GM13977 (cell line): ENCODE data around the gene OR2T29.
A peak's percentile ranks its signal among the peaks of the same experiment; 100 is the strongest.
"Not testable (repeated sequence)": the region's sequence is repeated elsewhere in the genome, so short reads cannot be mapped to it uniquely, and the experiment has no call there.

Experiments
- DNase-seq: peaks from one replicate; pipeline ENCODE4 v3.0.0; 2012; ENCODE audit warnings: low spot score
- CTCF ChIP-seq: IDR thresholded peaks from 2 replicates; pipeline ENCODE4 v1.5.1; 2012; ENCODE audit warnings: mild to moderate bottlenecking, control low read depth; ENCODE audit not compliant: insufficient read depth; ENCODE audit errors: extremely low read depth, missing control alignments
- in situ Hi-C: fragments of 300-500 bp; cut with MboI; formaldehyde crosslinking; loops from one replicate; pipeline ENCODE4 v1.12.0; 2022; ENCODE audit warnings: low sequenced_read_pairs, low pct_unique_long_range_greater_than_20kb, mixed read lengths, inconsistent platforms; ENCODE audit not compliant: unreplicated experiment

The OR2T29 gene

GRCh38 chr1:248562672-248563071 is at the start of gene OR2T29:
TSS of gene OR2T29 (minus strand) at chr1:248562772. CDS start at chr1:248559491, 3,281 bp downstream.
- in situ Hi-C loops, DNase-seq: not testable (repeated sequence)

- DNase-seq: no peak
- peak; percentile 28 for TF ChIP-seq CTCF
- in situ Hi-C loops: no loop called here
These were observed 49.4 kb upstream of the OR2T29 start for GRCh38 chr1:248611883-248612414.

- in situ Hi-C loops: no loop called here
- no peak for DNase-seq
- no peak for TF ChIP-seq CTCF
These were observed 47.7 kb upstream of the OR2T29 start for GRCh38 chr1:248610301-248610700.

- TF ChIP-seq CTCF: no peak
- DNase-seq: no peak
- in situ Hi-C loops: no loop called here
These were observed 36.8 kb upstream of the OR2T29 start for GRCh38 chr1:248599396-248599795.

GRCh38 chr1:248597589-248597988 is 35.0 kb upstream of the OR2T29 start, which contains the start of gene OR2T10:
TSS of gene OR2T10 (minus strand) at chr1:248597700. CDS start at chr1:248593768, 3,932 bp downstream.
- no peak for TF ChIP-seq CTCF
- in situ Hi-C loops: no loop called here
- DNase-seq: no peak

GRCh38 chr1:248596615-248597014 is 34.0 kb upstream of the OR2T29 start:
- no peak for DNase-seq
- no peak for TF ChIP-seq CTCF
- in situ Hi-C loops: no loop called here

GRCh38 chr1:248593226-248593625 is 30.7 kb upstream of the OR2T29 start:
- TF ChIP-seq CTCF: no peak
- no peak for DNase-seq
- in situ Hi-C loops: no loop called here
